HCT116 (cell line): ENCODE results near the gene RFX2. TPM values are rescaled to one million over a fixed set of nuclear protein-coding genes. Genes with fewer than 3 reads are reported as not detected.
A peak's percentile ranks its signal among the peaks of the same experiment; 100 is the strongest.

Experiments used
- ATAC-seq: fragments of 200-7000 bp; cut with Tn5 transposase; 2 replicates; pipeline ENCODE4 v1.9.1; 2020; ENCODE audit warnings: mild to moderate bottlenecking, moderate library complexity
- BruUV-seq: library from RNA; stranded (reverse); fragments of 400-500 nt; replicated peaks from 2 replicates; lab custom pipeline; 2021; lab: Mats Ljungman, UMichigan
- CTCF ChIA-PET: fragments of 300-600 bp; sonication (Branson Sonifier 250); formaldehyde crosslinking; loops from one replicate; lab custom pipeline; 2021; ENCODE audit warnings: antibody characterized with exemption; lab: Charles Lee
- POLR2A ChIA-PET: fragments of 300-600, 350-600 bp; sonication (Branson Sonifier 250); formaldehyde crosslinking; loops from one replicate; lab custom pipeline; 2021; ENCODE audit warnings: antibody characterized with exemption; lab: Charles Lee
- RAD21 ChIA-PET, 2 experiments: fragments of 300-600 bp; sonication (Branson Sonifier 250); formaldehyde crosslinking; loops; one replicate each; lab custom pipeline; 2023; ENCODE audit warnings: low total read pairs in 2 of 2; ENCODE audit not compliant: uncharacterized antibody in 2 of 2, unreplicated experiment in 2 of 2, low non-redundant PET in 1 of 2; lab: Charles Lee
- DNase-seq: peaks from one replicate; pipeline ENCODE4 v3.0.0-alpha.2; 2010; ENCODE audit warnings: low read depth, low spot score
- H2AFZ ChIP-seq: fragments of 200-600 bp; shearing (Covaris generic), sonication (generic); 2 replicates; pipeline ENCODE4 v1.6.1; 2017; ENCODE audit warnings: low read depth, mixed run types, mixed read lengths, antibody characterized with exemption, low read length; ENCODE audit not compliant: poor library complexity, severe bottlenecking
- H3K27ac ChIP-seq: 2 replicates; pipeline ENCODE4 v1.5.1; 2012; ENCODE audit warnings: low read depth, low read length
- H3K27me3 ChIP-seq: fragments of 200-600 bp; sonication (generic); 2 replicates; pipeline ENCODE4 v1.6.1; 2016; ENCODE audit warnings: mixed run types, low read length, mixed read lengths; ENCODE audit not compliant: insufficient read depth
- H3K36me3 ChIP-seq, 2 experiments: fragments of 200-500 bp in 1 of 2; fragments of 200-600 bp in 1 of 2; sonication (Bioruptor generic) in 1 of 2; sonication (generic) in 1 of 2; 2 replicates each; pipeline versions ENCODE4 v1.5.1 to v1.6.1; 2014 to 2016; ENCODE audit warnings: low read length in 2 of 2, inconsistent platforms in 1 of 2, mixed read lengths in 1 of 2, mixed run types in 1 of 2; ENCODE audit not compliant: insufficient read depth in 2 of 2, control insufficient read depth in 1 of 2
- H3K4me1 ChIP-seq, 2 experiments: fragments of 200-600 bp in 1 of 2; sonication (generic) in 1 of 2; 2 replicates each; pipeline versions ENCODE4 v1.5.1 to v1.6.1; 2012 to 2017; ENCODE audit warnings: low read length in 2 of 2, inconsistent platforms in 1 of 2, mild to moderate bottlenecking in 1 of 2, mixed read lengths in 1 of 2, mixed run types in 1 of 2, moderate library complexity in 1 of 2; ENCODE audit not compliant: insufficient read depth in 2 of 2, control insufficient read depth in 1 of 2
- H3K4me2 ChIP-seq: fragments of 200-600 bp; sonication (generic); 2 replicates; pipeline ENCODE4 v1.6.1; 2017; ENCODE audit warnings: mixed run types, low read length, mixed read lengths
- H3K4me3 ChIP-seq, 2 experiments: fragments of 200-600 bp in 1 of 2; sonication (generic) in 1 of 2; replicated peaks in 1 of 2; 2 replicates each; pipeline ENCODE4 v1.5.1; 2011 to 2016; ENCODE audit warnings: low read length in 2 of 2, control low read depth in 1 of 2, low read depth in 1 of 2, mild to moderate bottlenecking in 1 of 2, mixed read lengths in 1 of 2, mixed run types in 1 of 2
- H3K79me2 ChIP-seq: fragments of 200-600 bp; sonication (generic); 2 replicates; pipeline ENCODE4 v1.6.1; 2017; ENCODE audit warnings: mild to moderate bottlenecking, mixed run types, low read length, moderate library complexity, mixed read lengths; ENCODE audit not compliant: insufficient read depth
- H3K9ac ChIP-seq: fragments of 200-600 bp; sonication (generic); 2 replicates; pipeline ENCODE4 v1.6.1; 2016; ENCODE audit warnings: low read length, mixed read lengths
- H3K9me2 ChIP-seq: fragments of 200-600 bp; sonication (generic), shearing (Covaris generic); 2 replicates; pipeline ENCODE4 v1.6.1; 2017; ENCODE audit warnings: mixed run types, mild to moderate bottlenecking, moderate library complexity; ENCODE audit not compliant: insufficient read depth
- H3K9me3 ChIP-seq, 2 experiments: fragments of 200-500 bp in 1 of 2; fragments of 200-600 bp in 1 of 2; sonication (Bioruptor generic) in 1 of 2; sonication (generic) in 1 of 2; 2 replicates each; pipeline ENCODE4 v1.6.1; 2014 to 2017; ENCODE audit warnings: low read length in 2 of 2, mixed read lengths in 2 of 2, inconsistent platforms in 1 of 2, low read depth in 1 of 2, mild to moderate bottlenecking in 1 of 2, mixed run types in 1 of 2, moderate library complexity in 1 of 2; ENCODE audit not compliant: control insufficient read depth in 1 of 2, insufficient read depth in 1 of 2
- H4K20me1 ChIP-seq: fragments of 200-600 bp; sonication (generic), shearing (Covaris generic); 2 replicates; pipeline ENCODE4 v1.6.1; 2017; ENCODE audit warnings: mixed run types, mild to moderate bottlenecking, moderate library complexity; ENCODE audit not compliant: insufficient read depth
- CBX3 ChIP-seq: IDR thresholded peaks from 2 replicates; pipeline ENCODE4 v1.6.1; 2012; ENCODE audit warnings: low read depth
- ELF1 ChIP-seq: IDR thresholded peaks from 2 replicates; pipeline ENCODE4 v1.6.1; 2012; ENCODE audit warnings: low read depth, borderline replicate concordance
- SIN3A ChIP-seq: IDR thresholded peaks from 2 replicates; pipeline ENCODE4 v1.6.1; 2012; ENCODE audit warnings: low read depth
- SP1 ChIP-seq: IDR thresholded peaks from 2 replicates; pipeline ENCODE4 v1.6.1; 2012; ENCODE audit warnings: low read depth
- SRF ChIP-seq: IDR thresholded peaks from 2 replicates; pipeline ENCODE4 v1.6.1; 2012; ENCODE audit warnings: low read depth
- YY1 ChIP-seq: IDR thresholded peaks from 2 replicates; pipeline ENCODE4 v1.6.1; 2011; ENCODE audit warnings: low read length, low read depth, moderate library complexity, mild to moderate bottlenecking; ENCODE audit not compliant: insufficient replicate concordance; ENCODE audit errors: extremely low read depth
- ZFX ChIP-seq: fragments of 450-650 bp; IDR thresholded peaks from 2 replicates; pipeline ENCODE4 v1.6.1; 2017
- ZNF274 ChIP-seq: fragments of 200-500 bp; sonication (Bioruptor generic); IDR thresholded peaks from 2 replicates; pipeline ENCODE4 v1.6.1; 2014; ENCODE audit warnings: mild to moderate bottlenecking, low read depth, low read length, inconsistent platforms
- intact Hi-C: fragments of 100-400 bp; cut with micrococcal nuclease; formaldehyde crosslinking; loops from 2 replicates; pipeline ENCODE4 v1.10.0; 2022
- total RNA-seq: library from RNA; stranded (reverse); gene quantifications from one replicate; pipeline ENCODE4 v1.2.1, GENCODE V29; 2021; ENCODE audit not compliant: unreplicated experiment
- TF ChIP-seq, protein P1 (sequence below): IDR thresholded peaks from 2 replicates; pipeline ENCODE4 v1.6.1; 2011; ENCODE audit warnings: mild to moderate bottlenecking, low read length, moderate library complexity; ENCODE audit not compliant: insufficient replicate concordance; ENCODE audit errors: extremely low read depth

Gene RFX2
- total RNA-seq, 1 experiment from 2014 or later, result 13.7 TPM

DNA sequence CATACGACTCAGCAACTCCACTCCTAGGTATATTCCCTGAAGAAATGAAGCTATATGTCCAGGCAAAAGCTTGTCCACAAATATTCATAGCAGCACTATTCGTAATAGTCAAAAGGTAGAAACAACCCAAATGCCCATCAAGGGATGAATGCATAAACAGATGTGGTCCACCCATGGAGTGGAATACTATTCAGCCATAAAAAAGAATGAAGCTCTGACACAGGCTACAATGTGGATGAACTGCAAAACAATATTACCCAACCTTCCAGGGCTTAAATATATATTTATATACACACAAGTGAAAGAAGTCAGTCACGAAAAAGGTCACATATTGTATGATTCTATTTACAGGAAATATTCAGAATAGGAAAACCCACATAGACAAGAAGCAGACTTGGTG is 19.7 kb downstream of the RFX2 start:
- Histone ChIP-seq H4K20me1 (no peaks in the 10 kb centered on the region), H3K9ac (no peak overlapping the region), H2AFZ (no peak overlapping the region), H3K27me3 (no peaks in the 10 kb centered on the region), H3K4me3 (no peak overlapping the region), H3K9me3 (no peaks in the 10 kb centered on the region), H3K4me2 (no peak overlapping the region), H3K9me2 (no peaks in the 10 kb centered on the region), H3K36me3 (no peaks in the 10 kb centered on the region), H3K79me2 (peaks cover 14% of the 10 kb centered on the region), H3K4me1 (peaks cover 48 to 63% of the 10 kb centered on the region in 2 experiments), H3K27ac (no peak overlapping the region)
- ChIA-PET CTCF (no interaction called here), POLR2A (no interaction called here), RAD21 (no interaction called here)
- intact Hi-C loops, result no loop called here
- TF ChIP-seq ZFX (no peak), ELF1 (no peak), SIN3A (no peak), SP1 (no peak)
- ATAC-seq (no peak), DNase-seq (no peak)
- BruUV-seq, result no TSS peak

DNA sequence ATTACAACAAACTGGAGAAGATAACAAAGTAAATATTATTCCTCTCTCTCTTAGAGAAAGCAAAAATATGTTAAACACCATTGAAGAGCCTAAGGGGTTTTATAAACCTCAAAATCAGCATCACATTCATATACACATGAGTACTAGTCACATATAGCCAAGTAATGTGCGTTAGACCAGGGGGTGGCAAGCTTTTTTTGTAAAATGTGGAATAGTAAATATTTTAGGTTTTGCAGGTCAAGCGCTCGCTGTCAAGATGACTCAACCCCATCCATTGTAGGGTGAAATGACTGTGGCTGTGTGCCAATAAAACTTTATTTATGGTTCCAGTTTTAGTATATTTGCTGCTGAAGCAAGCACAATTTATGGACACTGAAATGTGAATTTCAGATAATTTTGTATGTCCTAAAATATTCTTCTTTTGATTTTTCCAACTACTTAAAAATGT is 21.7 kb downstream of the RFX2 start:
- Histone ChIP-seq H3K9me2 (no peaks in the 10 kb centered on the region), H3K4me2 (peak overlapping the region; percentile 78), H3K27me3 (no peaks in the 10 kb centered on the region), H3K9me3 (no peaks in the 10 kb centered on the region), H3K4me1 (peaks cover 48 to 63% of the 10 kb centered on the region in 2 experiments), H2AFZ (no peak overlapping the region), H4K20me1 (no peaks in the 10 kb centered on the region), H3K27ac (peak overlapping the region; percentile 82), H3K36me3 (no peaks in the 10 kb centered on the region), H3K9ac (peak overlapping the region; percentile 74), H3K79me2 (peaks cover 14% of the 10 kb centered on the region), H3K4me3 (peak overlapping the region; percentile 40 to 54)
- POLR2A ChIA-PET, result no interaction called here
- BruUV-seq, result no TSS peak
- no peak for DNase-seq
- intact Hi-C loops, result no loop called here
- TF ChIP-seq SP1 (peak; percentile 1; the same call in 1 of the 2 replicates), SRF (0 out of 2 replicates have a peak, but pooled peaks have one; percentile 29), ELF1 (no peak), YY1 (no peak), ZNF274 (no peak), CBX3 (0 out of 2 replicates have a peak, but pooled peaks have one; percentile 27)
- TF ChIP-seq, protein P1, sequence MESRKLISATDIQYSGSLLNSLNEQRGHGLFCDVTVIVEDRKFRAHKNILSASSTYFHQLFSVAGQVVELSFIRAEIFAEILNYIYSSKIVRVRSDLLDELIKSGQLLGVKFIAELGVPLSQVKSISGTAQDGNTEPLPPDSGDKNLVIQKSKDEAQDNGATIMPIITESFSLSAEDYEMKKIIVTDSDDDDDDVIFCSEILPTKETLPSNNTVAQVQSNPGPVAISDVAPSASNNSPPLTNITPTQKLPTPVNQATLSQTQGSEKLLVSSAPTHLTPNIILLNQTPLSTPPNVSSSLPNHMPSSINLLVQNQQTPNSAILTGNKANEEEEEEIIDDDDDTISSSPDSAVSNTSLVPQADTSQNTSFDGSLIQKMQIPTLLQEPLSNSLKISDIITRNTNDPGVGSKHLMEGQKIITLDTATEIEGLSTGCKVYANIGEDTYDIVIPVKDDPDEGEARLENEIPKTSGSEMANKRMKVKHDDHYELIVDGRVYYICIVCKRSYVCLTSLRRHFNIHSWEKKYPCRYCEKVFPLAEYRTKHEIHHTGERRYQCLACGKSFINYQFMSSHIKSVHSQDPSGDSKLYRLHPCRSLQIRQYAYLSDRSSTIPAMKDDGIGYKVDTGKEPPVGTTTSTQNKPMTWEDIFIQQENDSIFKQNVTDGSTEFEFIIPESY, result no peak
- RAD21 ChIA-PET, result no interaction called here
- ATAC-seq, result no peak
- CTCF ChIA-PET, result no interaction called here
